Thyroid gland (tissue), 4 donors: ENCODE data around the gene THOC2.

Experiments
- POLR2A ChIP-seq, 2 donors: fragments of 450-650 bp; IDR thresholded peaks; one replicate each; pipeline ENCODE4 v1.6.1; 2017; ENCODE audit warnings: antibody characterized with exemption in 2 of 2, mild to moderate bottlenecking in 2 of 2, moderate library complexity in 1 of 2
- TF ChIP-seq, protein P1 (sequence below), 6 experiments: fragments of 200-600 bp in 3 of 6; fragments of 450-650 bp in 3 of 6; sonication (generic) in 3 of 6; IDR thresholded peaks; one replicate each; pipeline ENCODE4 v1.5.1; 2016 to 2019; ENCODE audit warnings: antibody characterized with exemption in 6 of 6, mild to moderate bottlenecking in 2 of 6, inconsistent platforms in 1 of 6, moderate library complexity in 1 of 6

DNA sequence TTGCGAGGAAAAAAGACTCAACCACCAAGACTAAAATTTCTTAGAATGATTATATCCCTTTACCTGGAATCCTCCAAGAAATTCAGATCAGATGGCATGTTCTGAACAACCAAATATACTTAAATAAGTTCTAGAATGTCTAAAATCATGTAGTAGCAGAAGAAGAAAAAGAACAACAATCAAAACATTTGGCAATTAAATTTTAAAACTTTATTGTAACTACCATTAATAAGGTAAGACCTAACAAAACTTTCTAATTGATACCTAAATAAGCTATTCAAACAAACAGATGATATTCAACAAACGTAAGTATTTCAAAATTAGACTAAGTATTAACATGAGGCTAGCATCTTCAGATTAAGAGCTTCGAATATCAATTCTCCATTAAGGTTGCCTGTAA, 4.3 kb downstream of the THOC2 start:
- no peak for TF ChIP-seq POLR2A (IDR thresholded peaks at IDR 0.05)
- TF ChIP-seq, protein P1, sequence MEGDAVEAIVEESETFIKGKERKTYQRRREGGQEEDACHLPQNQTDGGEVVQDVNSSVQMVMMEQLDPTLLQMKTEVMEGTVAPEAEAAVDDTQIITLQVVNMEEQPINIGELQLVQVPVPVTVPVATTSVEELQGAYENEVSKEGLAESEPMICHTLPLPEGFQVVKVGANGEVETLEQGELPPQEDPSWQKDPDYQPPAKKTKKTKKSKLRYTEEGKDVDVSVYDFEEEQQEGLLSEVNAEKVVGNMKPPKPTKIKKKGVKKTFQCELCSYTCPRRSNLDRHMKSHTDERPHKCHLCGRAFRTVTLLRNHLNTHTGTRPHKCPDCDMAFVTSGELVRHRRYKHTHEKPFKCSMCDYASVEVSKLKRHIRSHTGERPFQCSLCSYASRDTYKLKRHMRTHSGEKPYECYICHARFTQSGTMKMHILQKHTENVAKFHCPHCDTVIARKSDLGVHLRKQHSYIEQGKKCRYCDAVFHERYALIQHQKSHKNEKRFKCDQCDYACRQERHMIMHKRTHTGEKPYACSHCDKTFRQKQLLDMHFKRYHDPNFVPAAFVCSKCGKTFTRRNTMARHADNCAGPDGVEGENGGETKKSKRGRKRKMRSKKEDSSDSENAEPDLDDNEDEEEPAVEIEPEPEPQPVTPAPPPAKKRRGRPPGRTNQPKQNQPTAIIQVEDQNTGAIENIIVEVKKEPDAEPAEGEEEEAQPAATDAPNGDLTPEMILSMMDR (IDR thresholded peaks at IDR 0.05) = no peak
